Measurements from ENCODE around the gene SLC9A2. TPM values are rescaled to one million over a fixed set of nuclear protein-coding genes. Genes with fewer than 3 reads are reported as not detected.

The SLC9A2 gene
- total RNA-seq, 1 experiment from 2014 or later, result 13.4 TPM

DNA sequence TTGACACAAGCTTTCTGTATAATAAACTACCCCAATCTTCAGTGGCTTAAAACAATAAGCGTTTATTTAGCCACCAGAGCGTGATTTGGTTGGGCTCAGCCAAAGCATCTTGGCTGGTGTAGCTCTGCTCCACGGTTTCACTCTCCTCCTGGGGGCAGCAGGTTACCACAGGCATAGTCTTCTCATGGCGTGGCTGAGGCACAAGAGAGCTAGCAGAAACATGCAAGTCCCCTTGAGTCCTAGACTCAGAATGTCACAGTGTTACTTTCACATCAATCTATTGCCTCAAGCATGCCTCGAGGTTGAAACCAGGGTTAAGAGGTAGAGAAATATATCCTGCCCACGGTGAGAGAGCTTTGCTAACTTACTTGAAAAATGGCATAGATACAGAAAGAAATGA, 19.9 kb upstream of the SLC9A2 start:
- intact Hi-C loops (cut with micrococcal nuclease; ENCODE audit: unreplicated experiment), result no loop called here
- DNase-seq, result no peak
- no peak overlapping the region for H3K27ac ChIP-seq
- H4K20me1 ChIP-seq (ENCODE audit: insufficient read depth), result no peaks in the 10 kb centered on the region
- no peak overlapping the region for H3K4me2 ChIP-seq
- peaks cover 12% of the 10 kb centered on the region for H3K4me1 ChIP-seq (replicated peaks; ENCODE audit: insufficient read depth)
- no TSS peak for BruUV-seq (replicated peaks)
- H3K36me3 ChIP-seq (ENCODE audit: low read depth), result no peaks in the 10 kb centered on the region
- TF ChIP-seq EZH2 (IDR thresholded peaks at IDR 0.05; ENCODE audit: low read depth), result no peak
- TF ChIP-seq, protein P1, sequence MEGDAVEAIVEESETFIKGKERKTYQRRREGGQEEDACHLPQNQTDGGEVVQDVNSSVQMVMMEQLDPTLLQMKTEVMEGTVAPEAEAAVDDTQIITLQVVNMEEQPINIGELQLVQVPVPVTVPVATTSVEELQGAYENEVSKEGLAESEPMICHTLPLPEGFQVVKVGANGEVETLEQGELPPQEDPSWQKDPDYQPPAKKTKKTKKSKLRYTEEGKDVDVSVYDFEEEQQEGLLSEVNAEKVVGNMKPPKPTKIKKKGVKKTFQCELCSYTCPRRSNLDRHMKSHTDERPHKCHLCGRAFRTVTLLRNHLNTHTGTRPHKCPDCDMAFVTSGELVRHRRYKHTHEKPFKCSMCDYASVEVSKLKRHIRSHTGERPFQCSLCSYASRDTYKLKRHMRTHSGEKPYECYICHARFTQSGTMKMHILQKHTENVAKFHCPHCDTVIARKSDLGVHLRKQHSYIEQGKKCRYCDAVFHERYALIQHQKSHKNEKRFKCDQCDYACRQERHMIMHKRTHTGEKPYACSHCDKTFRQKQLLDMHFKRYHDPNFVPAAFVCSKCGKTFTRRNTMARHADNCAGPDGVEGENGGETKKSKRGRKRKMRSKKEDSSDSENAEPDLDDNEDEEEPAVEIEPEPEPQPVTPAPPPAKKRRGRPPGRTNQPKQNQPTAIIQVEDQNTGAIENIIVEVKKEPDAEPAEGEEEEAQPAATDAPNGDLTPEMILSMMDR (conservative IDR thresholded peaks at IDR 0.05), result no peak
- ChIA-PET CTCF (interaction anchor here (0.7 kb wide), 1 partner anchor 205 kb away, joined by 3 read pairs; no protein-coding TSS in a partner anchor), POLR2A (ENCODE audit: unreplicated experiment) (no interaction called here)
- H3K9me3 ChIP-seq (ENCODE audit: insufficient read depth, low read depth), result no peaks in the 10 kb centered on the region
- H3K4me3 ChIP-seq, result no peak overlapping the region
- no peaks in the 10 kb centered on the region for H3K79me2 ChIP-seq (ENCODE audit: low read depth)
- no peak overlapping the region for H2AFZ ChIP-seq
- H3K9me2 ChIP-seq (ENCODE audit: insufficient read depth), result no peaks in the 10 kb centered on the region
- no peaks in the 10 kb centered on the region for H3K27me3 ChIP-seq (ENCODE audit: insufficient read depth, low read depth)
- H3F3A ChIP-seq (ENCODE audit: insufficient read depth, low read depth), result no peaks in the 10 kb centered on the region

DNA sequence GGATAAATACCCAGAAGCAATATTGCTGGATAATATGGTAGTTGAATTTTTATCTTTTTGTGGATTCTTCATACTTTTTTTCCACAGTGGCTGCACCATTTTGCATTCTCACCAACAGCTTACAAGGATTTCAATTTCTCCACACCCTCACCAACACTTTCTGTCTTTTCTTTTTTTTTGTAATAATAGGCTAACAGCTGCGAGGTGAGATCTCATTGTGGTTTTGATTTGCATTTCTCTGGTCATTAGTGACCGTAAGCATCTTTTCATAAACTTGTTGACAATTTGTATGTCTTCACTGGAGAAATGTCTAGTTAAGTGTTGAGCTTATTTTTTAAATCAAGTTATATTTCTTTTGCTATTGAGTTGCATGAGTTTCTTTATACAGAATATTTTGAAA, 17.6 kb upstream of the SLC9A2 start:
- ChIA-PET POLR2A (ENCODE audit: unreplicated experiment) (no interaction called here), CTCF (no interaction called here)
- no peaks in the 10 kb centered on the region for H3K27me3 ChIP-seq (ENCODE audit: insufficient read depth, low read depth)
- H3K9me3 ChIP-seq (ENCODE audit: insufficient read depth, low read depth), result no peaks in the 10 kb centered on the region
- intact Hi-C loops (cut with micrococcal nuclease; ENCODE audit: unreplicated experiment), result no loop called here
- no peaks in the 10 kb centered on the region for H3K36me3 ChIP-seq (ENCODE audit: low read depth)
- H3K27ac ChIP-seq, result no peak overlapping the region
- H3K4me1 ChIP-seq (replicated peaks; ENCODE audit: insufficient read depth), result peaks cover 29% of the 10 kb centered on the region
- no peak for DNase-seq
- no peaks in the 10 kb centered on the region for H3K9me2 ChIP-seq (ENCODE audit: insufficient read depth)
- no TSS peak for BruUV-seq (replicated peaks)
- H3K4me3 ChIP-seq, result no peak overlapping the region
- no peak overlapping the region for H3K4me2 ChIP-seq
- peaks cover 9% of the 10 kb centered on the region for H3F3A ChIP-seq (ENCODE audit: insufficient read depth, low read depth)
- no peaks in the 10 kb centered on the region for H4K20me1 ChIP-seq (ENCODE audit: insufficient read depth)
- H2AFZ ChIP-seq, result no peak overlapping the region
- TF ChIP-seq EZH2 (IDR thresholded peaks at IDR 0.05; ENCODE audit: low read depth), result no peak
- TF ChIP-seq, protein P1 (conservative IDR thresholded peaks at IDR 0.05), result no peak
- H3K79me2 ChIP-seq (ENCODE audit: low read depth), result no peaks in the 10 kb centered on the region

DNA sequence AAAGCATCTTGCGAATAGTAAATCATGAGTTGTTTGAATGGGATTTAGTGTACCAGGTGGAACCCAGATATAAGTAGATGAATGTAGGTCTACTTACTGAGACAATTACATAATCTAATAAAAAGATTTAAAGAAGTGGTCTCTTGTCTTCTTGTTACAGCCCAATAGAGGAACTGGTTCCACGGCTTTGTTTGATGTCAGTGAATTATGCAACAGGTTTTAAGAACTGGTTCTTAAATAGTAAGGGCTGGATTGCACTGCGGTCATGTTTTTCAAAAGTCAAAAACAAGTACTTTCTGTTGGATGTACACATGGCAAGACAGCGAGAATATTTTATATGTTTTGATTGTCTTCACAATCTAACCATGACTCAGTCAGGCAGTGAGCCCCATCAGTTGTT, 15.4 kb upstream of the SLC9A2 start:
- Histone ChIP-seq H3K4me1 (replicated peaks; ENCODE audit: insufficient read depth) (peaks cover 30% of the 10 kb centered on the region), H3K4me2 (peak overlapping the region; percentile 58), H3K4me3 (peak overlapping the region; percentile 4; the same call in 1 of the 2 replicates), H4K20me1 (ENCODE audit: insufficient read depth) (no peaks in the 10 kb centered on the region), H3K36me3 (ENCODE audit: low read depth) (no peaks in the 10 kb centered on the region), H3K9me2 (ENCODE audit: insufficient read depth) (no peaks in the 10 kb centered on the region), H3K9me3 (ENCODE audit: insufficient read depth, low read depth) (no peaks in the 10 kb centered on the region), H3K27ac (peak overlapping the region; percentile 48), H3K27me3 (ENCODE audit: insufficient read depth, low read depth) (no peaks in the 10 kb centered on the region), H2AFZ (no peak overlapping the region), H3K79me2 (ENCODE audit: low read depth) (no peaks in the 10 kb centered on the region), H3F3A (ENCODE audit: insufficient read depth, low read depth) (peaks cover 12% of the 10 kb centered on the region)
- DNase-seq, result peak in 1 of 2 experiments; percentile 77
- ChIA-PET CTCF (interaction anchor here (1.2 kb wide), 1 partner anchor 131 kb away, joined by 3 read pairs; the partner anchor contains the start of gene SLC9A4), POLR2A (ENCODE audit: unreplicated experiment) (interaction anchor here (0.7 kb wide), 1 partner anchor 17 kb away, joined by 4 read pairs; no protein-coding TSS in a partner anchor)
- no peak for TF ChIP-seq EZH2 (IDR thresholded peaks at IDR 0.05; ENCODE audit: low read depth)
- TF ChIP-seq, protein P1 (conservative IDR thresholded peaks at IDR 0.05), result no peak
- BruUV-seq (replicated peaks), result no TSS peak
- intact Hi-C loops (cut with micrococcal nuclease; ENCODE audit: unreplicated experiment), result loop anchor here (1.0 kb wide), 2 partner anchors 18 to 116 kb away; no protein-coding TSS in a partner anchor

Data from PC-9 (cell line).